Smooth muscle cell (in vitro differentiated cells): ENCODE results near the gene KIF25. TPM values are rescaled to one million over a fixed set of nuclear protein-coding genes. Genes with fewer than 3 reads are reported as not detected.

ENCODE experiments used
- DNase-seq: peaks from one replicate; lab custom pipeline; 2025; ENCODE audit not compliant: unreplicated experiment; lab: John Stamatoyannopoulos, UW
- H2AFZ ChIP-seq: fragments of 200-600 bp; sonication (generic); 2 replicates; pipeline ENCODE4 v1.6.0; 2016; ENCODE audit warnings: antibody characterized with exemption, low read depth, mild to moderate bottlenecking
- H3F3A ChIP-seq: fragments of 200-600 bp; sonication (generic); 2 replicates; pipeline ENCODE4 v1.6.0; 2017; ENCODE audit warnings: antibody characterized with exemption, low read depth
- H3K27ac ChIP-seq: fragments of 200-600 bp; sonication (generic); 2 replicates; pipeline ENCODE4 v1.5.1; 2016; ENCODE audit warnings: low read depth, mild to moderate bottlenecking
- H3K27me3 ChIP-seq: fragments of 200-600 bp; sonication (generic); 2 replicates; pipeline ENCODE4 v1.6.1; 2016; ENCODE audit warnings: low read depth, mild to moderate bottlenecking
- H3K36me3 ChIP-seq: fragments of 200-600 bp; sonication (generic); 2 replicates; pipeline ENCODE4 v1.5.1; 2016; ENCODE audit warnings: low read depth
- H3K4me1 ChIP-seq: fragments of 200-600 bp; sonication (generic); 2 replicates; pipeline ENCODE4 v1.5.1; 2016; ENCODE audit warnings: low read depth
- H3K4me2 ChIP-seq: fragments of 200-600 bp; sonication (generic); 2 replicates; pipeline ENCODE4 v1.6.0; 2016; ENCODE audit warnings: mild to moderate bottlenecking
- H3K4me3 ChIP-seq: fragments of 200-600 bp; sonication (generic); 2 replicates; pipeline ENCODE4 v1.5.1; 2016; ENCODE audit warnings: mild to moderate bottlenecking
- H3K79me2 ChIP-seq: fragments of 200-600 bp; sonication (generic); 2 replicates; pipeline ENCODE4 v1.6.0; 2016; ENCODE audit warnings: low read depth, mild to moderate bottlenecking
- H3K9ac ChIP-seq: fragments of 200-600 bp; sonication (generic); 2 replicates; pipeline ENCODE4 v1.6.0; 2016; ENCODE audit warnings: low read depth
- H3K9me3 ChIP-seq: fragments of 200-600 bp; sonication (generic); replicated peaks from 2 replicates; pipeline ENCODE4 v1.5.1; 2016; ENCODE audit warnings: low read depth
- H4K20me1 ChIP-seq: fragments of 200-600 bp; sonication (generic); 2 replicates; pipeline ENCODE4 v1.6.0; 2016; ENCODE audit warnings: low read depth
- CTCF ChIP-seq: fragments of 200-600 bp; sonication (generic); IDR thresholded peaks from 2 replicates; pipeline ENCODE4 v1.5.1; 2017; ENCODE audit warnings: borderline replicate concordance, mild to moderate bottlenecking, antibody characterized with exemption; ENCODE audit not compliant: insufficient read depth, poor library complexity, severe bottlenecking
- WGBS: methylation state at CpG from one replicate; pipeline ENCODE4 v1.1.7; 2016; ENCODE audit warnings: low lambda C conversion rate; 5-methylcytosine and 5-hydroxymethylcytosine counted together
- polyA plus RNA-seq: library from polyadenylated mRNA; unstranded; fragments of >200 nt; fragmentation: Nextera tagmentation; extraction: Ambion mirVana; gene quantifications from 2 replicates; pipeline ENCODE4 v1.2.1, GENCODE V29; 2016
- total RNA-seq: library from RNA; depleted of rRNA; stranded (reverse); fragments of >200 nt; gene quantifications from 2 replicates; pipeline ENCODE4 v1.2.3, GENCODE V29; 2014

The KIF25 gene
- total and polyA plus RNA-seq, 2 experiments from 2014 or later, result 0.22 to 1.5 TPM

- Histone ChIP-seq H3K9me3 (no peaks in the 10 kb centered on the region), H3K27me3 (no peaks in the 10 kb centered on the region), H4K20me1 (no peaks in the 10 kb centered on the region), H3K9ac (peak overlapping the region; percentile 48), H3K4me1 (peaks cover 38% of the 10 kb centered on the region), H3K4me3 (no peak overlapping the region), H3K27ac (peak overlapping the region; percentile 93), H3K79me2 (no peaks in the 10 kb centered on the region), H3K36me3 (no peaks in the 10 kb centered on the region), H3F3A (peaks cover 63% of the 10 kb centered on the region), H3K4me2 (peak overlapping the region; percentile 73), H2AFZ (peak overlapping the region; percentile 12)
- DNase-seq, result no peak
- 21% methylated on average over 12 of the region's 12 CpGs for WGBS
- TF ChIP-seq CTCF, result peak; percentile 35
These were observed 34.7 kb downstream of the KIF25 start for GRCh38 chr6:168032005-168032760.

GRCh38 chr6:168033791-168034190, 36.3 kb downstream of the KIF25 start:
- H3K4me1 ChIP-seq, result peaks cover 39% of the 10 kb centered on the region
- H3K79me2 ChIP-seq, result no peaks in the 10 kb centered on the region
- no peaks in the 10 kb centered on the region for H3K9me3 ChIP-seq
- 95% methylated on average over 12 of the region's 12 CpGs for WGBS
- no peaks in the 10 kb centered on the region for H3K27me3 ChIP-seq
- DNase-seq, result no peak
- no peak for TF ChIP-seq CTCF
- H2AFZ ChIP-seq, result no peak overlapping the region
- no peaks in the 10 kb centered on the region for H3K36me3 ChIP-seq
- H4K20me1 ChIP-seq, result no peaks in the 10 kb centered on the region
- H3K27ac ChIP-seq, result peak overlapping the region; percentile 93
- no peak overlapping the region for H3K9ac ChIP-seq
- peaks cover 65% of the 10 kb centered on the region for H3F3A ChIP-seq
- H3K4me3 ChIP-seq, result no peak overlapping the region
- no peak overlapping the region for H3K4me2 ChIP-seq

GRCh38 chr6:168034537-168034936, 37.1 kb downstream of the KIF25 start:
- H3K27me3 ChIP-seq, result no peaks in the 10 kb centered on the region
- no peak for TF ChIP-seq CTCF
- no peaks in the 10 kb centered on the region for H3K36me3 ChIP-seq
- H3K4me2 ChIP-seq, result no peak overlapping the region
- peaks cover under 1% of the 10 kb centered on the region for H3K9me3 ChIP-seq
- peaks cover 39% of the 10 kb centered on the region for H3K4me1 ChIP-seq
- peak overlapping the region; percentile 93 for H3K27ac ChIP-seq
- H3K4me3 ChIP-seq, result no peak overlapping the region
- peaks cover 65% of the 10 kb centered on the region for H3F3A ChIP-seq
- H2AFZ ChIP-seq, result no peak overlapping the region
- H3K9ac ChIP-seq, result peak overlapping the region; percentile 40
- 88% methylated on average over 18 of the region's 18 CpGs for WGBS
- H3K79me2 ChIP-seq, result no peaks in the 10 kb centered on the region
- DNase-seq, result no peak
- no peaks in the 10 kb centered on the region for H4K20me1 ChIP-seq
